Activated CD8-positive, alpha-beta T cell treated with anti-CD3 and anti-CD28 coated beads for 36 hours (primary cell): ENCODE data around the gene RAPGEF5. TPM values are rescaled to one million over a fixed set of nuclear protein-coding genes. Genes with fewer than 3 reads are reported as not detected.

Experiments used
- ATAC-seq: fragments of 200-7000 bp; cut with Tn5 transposase; one replicate; pipeline ENCODE4 v1.10.0; 2021; ENCODE audit warnings: mild to moderate bottlenecking, moderate library complexity
- CTCF ChIA-PET: fragments of 350-600 bp; sonication (Branson Sonifier 250); formaldehyde crosslinking; loops from one replicate; lab custom pipeline; 2021; ENCODE audit warnings: antibody characterized with exemption; lab: Charles Lee
- POLR2A ChIA-PET: fragments of 350-600 bp; sonication (Branson Sonifier 250); formaldehyde crosslinking; loops from one replicate; lab custom pipeline; 2021; ENCODE audit warnings: antibody characterized with exemption; lab: Charles Lee
- DNase-seq: peaks from one replicate; pipeline ENCODE4 v3.0.0-alpha.2; 2020
- H3K27ac Mint-ChIP-seq: one replicate; pipeline ENCODE4 v1.8.0; 2021; ENCODE audit warnings: mild to moderate bottlenecking, mixed read lengths
- H3K27me3 Mint-ChIP-seq: one replicate; pipeline ENCODE4 v1.8.0; 2021; ENCODE audit warnings: mixed read lengths
- H3K36me3 Mint-ChIP-seq: one replicate; pipeline ENCODE4 v1.8.0; 2021; ENCODE audit warnings: low read depth, mixed read lengths
- H3K4me1 Mint-ChIP-seq: one replicate; pipeline ENCODE4 v1.8.0; 2021; ENCODE audit warnings: low read depth, mixed read lengths
- H3K4me3 Mint-ChIP-seq: one replicate; pipeline ENCODE4 v1.8.0; 2021; ENCODE audit warnings: mild to moderate bottlenecking, moderate library complexity, mixed read lengths
- H3K9me3 Mint-ChIP-seq: one replicate; pipeline ENCODE4 v1.8.0; 2021; ENCODE audit warnings: mixed read lengths
- intact Hi-C: fragments of 100-400 bp; cut with micrococcal nuclease; formaldehyde crosslinking; loops from one replicate; pipeline ENCODE4 v1.10.0; 2022
- total RNA-seq, 2 experiments: library from RNA; stranded (reverse); gene quantifications; one replicate each; pipeline ENCODE4 v1.2.3, GENCODE V29; 2021
- TF ChIP-seq, protein P1 (sequence below): fragments of 200-600 bp; IDR thresholded peaks from one replicate; pipeline ENCODE4 v1.8.0; 2022; ENCODE audit warnings: antibody characterized with exemption, mild to moderate bottlenecking

The RAPGEF5 gene
- total RNA-seq, 2 experiments from 2014 or later, result 0.92 to 0.99 TPM

DNA sequence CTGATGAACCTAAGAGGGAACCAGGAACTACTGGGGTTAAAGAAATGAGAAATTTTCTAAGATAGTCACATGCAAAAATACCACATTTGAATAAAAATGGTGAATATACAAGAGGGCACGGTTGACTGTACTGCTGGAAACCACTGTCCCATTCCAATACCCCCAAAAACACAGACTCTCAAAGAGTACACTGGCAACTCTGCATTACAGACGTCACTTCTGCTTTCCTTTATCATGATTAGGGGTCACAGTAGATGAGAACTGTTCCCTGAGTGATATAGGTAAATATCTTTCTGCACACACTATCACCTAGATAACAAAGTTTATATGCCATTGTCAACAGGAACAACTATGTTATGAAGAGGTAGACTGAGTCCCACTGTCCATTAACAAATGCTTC lies 69.5 kb downstream of the RAPGEF5 start:
- no peaks in the 10 kb centered on the region for H3K9me3 Mint-ChIP-seq
- CTCF ChIA-PET, result no interaction called here
- intact Hi-C loops, result no loop called here
- H3K4me3 Mint-ChIP-seq, result no peak overlapping the region
- ATAC-seq (no peak), DNase-seq (no peak)
- TF ChIP-seq, protein P1, sequence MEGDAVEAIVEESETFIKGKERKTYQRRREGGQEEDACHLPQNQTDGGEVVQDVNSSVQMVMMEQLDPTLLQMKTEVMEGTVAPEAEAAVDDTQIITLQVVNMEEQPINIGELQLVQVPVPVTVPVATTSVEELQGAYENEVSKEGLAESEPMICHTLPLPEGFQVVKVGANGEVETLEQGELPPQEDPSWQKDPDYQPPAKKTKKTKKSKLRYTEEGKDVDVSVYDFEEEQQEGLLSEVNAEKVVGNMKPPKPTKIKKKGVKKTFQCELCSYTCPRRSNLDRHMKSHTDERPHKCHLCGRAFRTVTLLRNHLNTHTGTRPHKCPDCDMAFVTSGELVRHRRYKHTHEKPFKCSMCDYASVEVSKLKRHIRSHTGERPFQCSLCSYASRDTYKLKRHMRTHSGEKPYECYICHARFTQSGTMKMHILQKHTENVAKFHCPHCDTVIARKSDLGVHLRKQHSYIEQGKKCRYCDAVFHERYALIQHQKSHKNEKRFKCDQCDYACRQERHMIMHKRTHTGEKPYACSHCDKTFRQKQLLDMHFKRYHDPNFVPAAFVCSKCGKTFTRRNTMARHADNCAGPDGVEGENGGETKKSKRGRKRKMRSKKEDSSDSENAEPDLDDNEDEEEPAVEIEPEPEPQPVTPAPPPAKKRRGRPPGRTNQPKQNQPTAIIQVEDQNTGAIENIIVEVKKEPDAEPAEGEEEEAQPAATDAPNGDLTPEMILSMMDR, result no peak
- no peak overlapping the region for H3K27ac Mint-ChIP-seq
- H3K27me3 Mint-ChIP-seq, result peaks cover 6% of the 10 kb centered on the region
- peaks cover 4% of the 10 kb centered on the region for H3K4me1 Mint-ChIP-seq
- no peaks in the 10 kb centered on the region for H3K36me3 Mint-ChIP-seq
- POLR2A ChIA-PET, result no interaction called here

DNA sequence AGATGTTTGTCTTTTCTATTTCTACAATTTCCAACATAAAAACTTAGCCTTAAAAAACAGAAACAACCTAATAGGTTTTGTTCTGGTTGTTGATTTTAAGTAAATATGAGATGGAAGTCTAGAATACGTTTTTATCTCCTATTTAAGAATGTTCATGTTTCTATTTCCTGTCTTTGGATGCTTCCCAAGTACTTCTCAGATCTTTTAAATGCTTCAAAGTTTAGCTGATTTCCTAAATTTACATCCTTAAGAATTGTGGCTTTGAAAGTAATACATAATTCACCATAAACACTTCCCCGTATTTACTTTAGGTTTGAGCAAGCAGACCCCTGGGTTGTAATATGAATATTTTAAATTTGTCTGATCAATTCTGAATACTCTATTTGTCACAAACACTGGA lies 70.5 kb downstream of the RAPGEF5 start:
- no peak for ATAC-seq
- POLR2A ChIA-PET, result no interaction called here
- Mint-ChIP-seq H3K4me1 (peaks cover 3% of the 10 kb centered on the region), H3K4me3 (no peak overlapping the region), H3K9me3 (no peaks in the 10 kb centered on the region), H3K36me3 (no peaks in the 10 kb centered on the region), H3K27ac (no peak overlapping the region), H3K27me3 (peaks cover 7% of the 10 kb centered on the region)
- intact Hi-C loops, result no loop called here
- CTCF ChIA-PET, result no interaction called here
- DNase-seq, result no peak
- TF ChIP-seq, protein P1, result no peak

DNA sequence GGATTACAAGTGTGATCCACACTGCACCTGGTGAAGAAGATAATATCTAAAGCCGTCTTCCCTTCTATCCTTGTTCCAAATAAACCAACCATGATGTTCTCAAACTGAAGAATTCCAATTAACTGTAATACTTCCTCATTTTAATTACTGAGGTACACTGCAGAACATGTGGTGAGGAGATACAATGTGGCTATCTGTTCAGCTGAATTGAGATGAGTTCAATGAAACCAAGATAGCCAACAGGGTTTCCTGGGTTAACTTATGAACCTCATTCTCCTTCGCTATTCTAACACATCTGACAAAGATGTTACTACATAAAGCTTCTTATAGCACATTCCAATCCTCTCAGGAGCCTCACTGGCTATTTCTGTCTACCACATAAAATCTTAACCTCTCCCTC lies 75.5 kb downstream of the RAPGEF5 start:
- H3K9me3 Mint-ChIP-seq, result no peaks in the 10 kb centered on the region
- H3K36me3 Mint-ChIP-seq, result no peaks in the 10 kb centered on the region
- intact Hi-C loops, result no loop called here
- POLR2A ChIA-PET, result no interaction called here
- no peak overlapping the region for H3K4me3 Mint-ChIP-seq
- CTCF ChIA-PET, result no interaction called here
- no peaks in the 10 kb centered on the region for H3K4me1 Mint-ChIP-seq
- ATAC-seq (no peak), DNase-seq (no peak)
- TF ChIP-seq, protein P1, result no peak
- no peak overlapping the region for H3K27ac Mint-ChIP-seq
- peaks cover 5% of the 10 kb centered on the region for H3K27me3 Mint-ChIP-seq

DNA sequence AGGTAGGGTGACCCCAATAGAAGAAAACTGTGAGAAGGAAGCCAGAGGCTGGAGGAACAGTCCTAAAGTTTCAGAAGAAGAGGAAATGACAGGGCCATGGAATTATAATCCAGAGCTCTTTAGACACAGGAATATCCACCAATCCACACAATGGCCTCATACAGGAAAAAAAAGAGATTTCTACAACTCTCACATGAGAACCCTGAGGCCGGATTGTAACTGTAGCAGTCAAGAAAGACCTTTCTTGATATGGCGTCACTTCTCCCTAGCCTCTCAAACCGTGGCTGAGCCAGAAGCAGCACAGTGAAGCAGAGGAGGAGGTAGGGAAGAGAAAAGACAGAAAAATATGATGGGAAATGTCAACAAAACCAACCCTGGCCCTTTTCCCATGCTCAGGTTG lies 76.9 kb downstream of the RAPGEF5 start:
- intact Hi-C loops, result no loop called here
- H3K27ac Mint-ChIP-seq, result no peak overlapping the region
- TF ChIP-seq, protein P1, result no peak
- CTCF ChIA-PET, result no interaction called here
- H3K4me3 Mint-ChIP-seq, result no peak overlapping the region
- H3K27me3 Mint-ChIP-seq, result peaks cover 5% of the 10 kb centered on the region
- no peaks in the 10 kb centered on the region for H3K9me3 Mint-ChIP-seq
- no peaks in the 10 kb centered on the region for H3K4me1 Mint-ChIP-seq
- POLR2A ChIA-PET, result no interaction called here
- DNase-seq (no peak), ATAC-seq (no peak)
- no peaks in the 10 kb centered on the region for H3K36me3 Mint-ChIP-seq

DNA sequence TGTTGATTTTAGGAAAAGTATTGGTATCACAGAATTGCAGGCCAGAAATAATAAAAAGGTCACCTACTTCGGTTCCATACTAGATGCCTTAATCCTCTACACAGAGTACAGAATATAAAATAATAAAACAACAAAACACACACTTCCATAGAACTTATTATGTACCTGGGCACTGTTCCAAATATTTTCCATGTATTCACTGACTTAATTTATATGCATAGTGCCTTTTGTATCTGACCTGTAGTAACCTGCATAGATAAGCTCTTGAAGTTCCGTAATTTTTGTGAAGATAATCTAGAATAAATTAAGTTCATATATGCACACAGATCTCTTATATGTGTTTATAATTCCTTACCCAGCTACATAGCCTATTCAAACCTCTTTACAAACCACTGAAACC lies 78.3 kb downstream of the RAPGEF5 start:
- no peak for DNase-seq
- Mint-ChIP-seq H3K27ac (no peak overlapping the region), H3K4me1 (no peaks in the 10 kb centered on the region), H3K27me3 (peaks cover 5% of the 10 kb centered on the region), H3K4me3 (no peak overlapping the region), H3K36me3 (no peaks in the 10 kb centered on the region), H3K9me3 (no peaks in the 10 kb centered on the region)
- ChIA-PET CTCF (no interaction called here), POLR2A (no interaction called here)
- intact Hi-C loops, result no loop called here
- ATAC-seq, result no peak
- TF ChIP-seq, protein P1, result no peak
